CD4-positive, alpha-beta T cell (primary cell): ENCODE measurements around the gene CACNA2D4. TPM values are rescaled to one million over a fixed set of nuclear protein-coding genes. Genes with fewer than 3 reads are reported as not detected.

ENCODE experiments used
- ATAC-seq: fragments of 200-7000 bp; cut with Tn5 transposase; one replicate; pipeline ENCODE4 v1.10.0; 2022; ENCODE audit warnings: mild to moderate bottlenecking; ENCODE audit not compliant: poor library complexity
- CTCF ChIA-PET: fragments of 350-600 bp; sonication (Branson Sonifier 250); formaldehyde crosslinking; loops from one replicate; lab custom pipeline; 2021; ENCODE audit warnings: antibody characterized with exemption, inconsistent platforms; lab: Charles Lee
- POLR2A ChIA-PET: fragments of 350-600 bp; sonication (Branson Sonifier 250); formaldehyde crosslinking; loops from one replicate; lab custom pipeline; 2021; ENCODE audit warnings: antibody characterized with exemption, inconsistent platforms; lab: Charles Lee
- DNase-seq, 14 experiments: peaks; one replicate each; pipeline ENCODE4 v3.0.0-alpha.2; 2013 to 2020; ENCODE audit warnings: mixed read lengths in 2 of 14
- H3K27ac ChIP-seq, 2 donors: one replicate each; pipeline versions ENCODE4 v1.5.1 to v1.7.0; 2013; ENCODE audit warnings: low read length in 2 of 2, low read depth in 1 of 2, mild to moderate bottlenecking in 1 of 2
- H3K27me3 ChIP-seq, 2 experiments: 1 replicate in 1 of 2; 2 replicates in 1 of 2; pipeline versions ENCODE4 v1.6.1 to v1.7.0; 2013; ENCODE audit warnings: low read length in 2 of 2, control low read depth in 1 of 2, mild to moderate bottlenecking in 1 of 2, moderate library complexity in 1 of 2; ENCODE audit not compliant: insufficient read depth in 2 of 2, control insufficient read depth in 1 of 2
- H3K36me3 ChIP-seq: one replicate; pipeline ENCODE4 v1.6.1; 2013; ENCODE audit warnings: low read length, control low read depth; ENCODE audit not compliant: insufficient read depth
- H3K4me1 ChIP-seq: one replicate; pipeline ENCODE4 v1.6.1; 2013; ENCODE audit warnings: low read length, control low read depth; ENCODE audit not compliant: insufficient read depth
- H3K4me3 ChIP-seq: one replicate; pipeline ENCODE4 v1.5.1; 2013; ENCODE audit warnings: mild to moderate bottlenecking, low read length, moderate library complexity
- H3K9me3 ChIP-seq, 2 experiments: 1 replicate in 1 of 2; 2 replicates in 1 of 2; pipeline versions ENCODE4 v1.6.1 to v1.7.0; 2013; ENCODE audit warnings: low read length in 2 of 2, mild to moderate bottlenecking in 2 of 2, control low read depth in 1 of 2, moderate library complexity in 1 of 2; ENCODE audit not compliant: control insufficient read depth in 1 of 2, insufficient read depth in 1 of 2
- H3K27ac Mint-ChIP-seq: one replicate; pipeline ENCODE4 v1.8.0; 2020; ENCODE audit warnings: mixed read lengths
- H3K27me3 Mint-ChIP-seq: one replicate; pipeline ENCODE4 v1.8.0; 2021; ENCODE audit warnings: mixed read lengths
- H3K36me3 Mint-ChIP-seq: one replicate; pipeline ENCODE4 v1.8.0; 2021; ENCODE audit warnings: low read depth, mixed read lengths
- H3K4me1 Mint-ChIP-seq: one replicate; pipeline ENCODE4 v1.8.0; 2021; ENCODE audit warnings: low read depth, mixed read lengths
- H3K4me3 Mint-ChIP-seq: one replicate; pipeline ENCODE4 v1.8.0; 2020; ENCODE audit warnings: mild to moderate bottlenecking, mixed read lengths
- H3K9me3 Mint-ChIP-seq: one replicate; pipeline ENCODE4 v1.8.0; 2020; ENCODE audit warnings: mixed read lengths
- intact Hi-C, 2 experiments: fragments of 100-400 bp; cut with DNase I in 1 of 2; cut with micrococcal nuclease in 1 of 2; formaldehyde crosslinking; loops; one replicate each; pipeline versions ENCODE4 v1.15.1 to v1.9.0; 2023 to 2025; cut with DNase I, micrococcal nuclease
- total RNA-seq, 174 experiments: library from RNA in 2 of 174; stranded (reverse) in 2 of 174; gene quantifications; one replicate each; pipeline ENCODE4 v1.2.3 and lab custom pipeline; 2021 to 2026
- TF ChIP-seq, protein P1 (sequence below): fragments of 200-600 bp; IDR thresholded peaks from one replicate; pipeline ENCODE4 v1.8.0; 2022; ENCODE audit warnings: antibody characterized with exemption, mild to moderate bottlenecking

Gene CACNA2D4
- total RNA-seq, 2 experiments from 2014 or later = 10.5 to 11.3 TPM

DNA sequence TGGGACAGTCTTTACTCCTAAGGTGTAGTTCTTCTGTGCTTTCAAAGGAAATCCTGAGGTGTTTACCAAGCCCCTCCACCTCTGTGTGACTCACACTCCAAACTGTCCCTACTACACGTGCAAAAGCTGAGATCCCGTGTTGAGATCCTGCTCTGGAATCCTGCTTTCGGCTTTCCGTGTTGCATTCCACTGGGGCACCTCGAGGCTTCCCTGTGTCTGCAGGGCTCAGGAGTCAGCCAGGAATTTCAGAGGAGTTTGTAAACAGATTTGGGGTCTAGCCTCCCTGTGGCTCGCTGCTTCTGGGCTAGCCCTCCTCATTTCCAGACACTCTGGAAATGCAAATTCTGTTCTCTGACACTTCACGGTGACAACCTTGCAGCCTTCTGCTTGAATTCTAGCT lies 48.4 kb downstream of the CACNA2D4 start:
- no peak overlapping the region for H3K4me3 ChIP-seq
- no peaks in the 10 kb centered on the region for H3K4me1 ChIP-seq
- ChIA-PET CTCF (no interaction called here), POLR2A (no interaction called here)
- Mint-ChIP-seq H3K27ac (no peak overlapping the region), H3K27me3 (peaks cover 34% of the 10 kb centered on the region), H3K4me3 (no peak overlapping the region), H3K9me3 (peaks cover 8% of the 10 kb centered on the region), H3K36me3 (no peaks in the 10 kb centered on the region), H3K4me1 (no peaks in the 10 kb centered on the region)
- peaks cover 0 to 4% of the 10 kb centered on the region in 2 experiments for H3K9me3 ChIP-seq
- DNase-seq = no peak
- H3K27me3 ChIP-seq = peaks cover 0 to 13% of the 10 kb centered on the region in 2 experiments
- ATAC-seq = no peak
- H3K27ac ChIP-seq = no peak overlapping the region
- intact Hi-C loops = no loop called here
- TF ChIP-seq, protein P1, sequence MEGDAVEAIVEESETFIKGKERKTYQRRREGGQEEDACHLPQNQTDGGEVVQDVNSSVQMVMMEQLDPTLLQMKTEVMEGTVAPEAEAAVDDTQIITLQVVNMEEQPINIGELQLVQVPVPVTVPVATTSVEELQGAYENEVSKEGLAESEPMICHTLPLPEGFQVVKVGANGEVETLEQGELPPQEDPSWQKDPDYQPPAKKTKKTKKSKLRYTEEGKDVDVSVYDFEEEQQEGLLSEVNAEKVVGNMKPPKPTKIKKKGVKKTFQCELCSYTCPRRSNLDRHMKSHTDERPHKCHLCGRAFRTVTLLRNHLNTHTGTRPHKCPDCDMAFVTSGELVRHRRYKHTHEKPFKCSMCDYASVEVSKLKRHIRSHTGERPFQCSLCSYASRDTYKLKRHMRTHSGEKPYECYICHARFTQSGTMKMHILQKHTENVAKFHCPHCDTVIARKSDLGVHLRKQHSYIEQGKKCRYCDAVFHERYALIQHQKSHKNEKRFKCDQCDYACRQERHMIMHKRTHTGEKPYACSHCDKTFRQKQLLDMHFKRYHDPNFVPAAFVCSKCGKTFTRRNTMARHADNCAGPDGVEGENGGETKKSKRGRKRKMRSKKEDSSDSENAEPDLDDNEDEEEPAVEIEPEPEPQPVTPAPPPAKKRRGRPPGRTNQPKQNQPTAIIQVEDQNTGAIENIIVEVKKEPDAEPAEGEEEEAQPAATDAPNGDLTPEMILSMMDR = no peak
- no peaks in the 10 kb centered on the region for H3K36me3 ChIP-seq

DNA sequence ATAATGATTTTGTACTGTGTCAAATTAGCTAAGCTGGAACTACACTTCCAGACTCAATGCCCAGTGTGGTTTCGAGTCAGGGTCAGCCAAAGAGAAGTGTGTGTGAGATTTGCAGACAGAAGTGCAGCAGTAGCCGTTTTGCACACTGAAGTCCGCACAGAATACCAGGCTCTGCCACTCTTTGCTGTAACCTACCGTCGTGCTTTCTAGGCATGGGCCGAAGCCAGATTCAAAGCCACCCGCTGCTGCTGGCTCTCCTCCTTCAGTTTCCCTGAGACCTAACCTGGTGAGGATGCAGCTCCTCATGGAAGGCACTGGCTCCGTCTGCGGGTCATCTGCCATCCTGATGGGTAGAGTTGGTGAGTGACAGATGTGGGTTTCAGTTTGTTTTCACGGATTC lies 49.3 kb downstream of the CACNA2D4 start:
- ChIA-PET CTCF (no interaction called here), POLR2A (no interaction called here)
- TF ChIP-seq, protein P1 = no peak
- no peak for DNase-seq
- Mint-ChIP-seq H3K9me3 (peaks cover 8% of the 10 kb centered on the region), H3K36me3 (no peaks in the 10 kb centered on the region), H3K27me3 (peaks cover 38% of the 10 kb centered on the region), H3K4me3 (no peak overlapping the region), H3K27ac (no peak overlapping the region), H3K4me1 (no peaks in the 10 kb centered on the region)
- peaks cover 0 to 19% of the 10 kb centered on the region in 2 experiments for H3K27me3 ChIP-seq
- H3K9me3 ChIP-seq = peaks cover 0 to 12% of the 10 kb centered on the region in 2 experiments
- no peak for ATAC-seq
- H3K4me1 ChIP-seq = no peaks in the 10 kb centered on the region
- H3K27ac ChIP-seq = no peak overlapping the region
- intact Hi-C loops = no loop called here
- H3K4me3 ChIP-seq = no peak overlapping the region
- no peaks in the 10 kb centered on the region for H3K36me3 ChIP-seq

DNA sequence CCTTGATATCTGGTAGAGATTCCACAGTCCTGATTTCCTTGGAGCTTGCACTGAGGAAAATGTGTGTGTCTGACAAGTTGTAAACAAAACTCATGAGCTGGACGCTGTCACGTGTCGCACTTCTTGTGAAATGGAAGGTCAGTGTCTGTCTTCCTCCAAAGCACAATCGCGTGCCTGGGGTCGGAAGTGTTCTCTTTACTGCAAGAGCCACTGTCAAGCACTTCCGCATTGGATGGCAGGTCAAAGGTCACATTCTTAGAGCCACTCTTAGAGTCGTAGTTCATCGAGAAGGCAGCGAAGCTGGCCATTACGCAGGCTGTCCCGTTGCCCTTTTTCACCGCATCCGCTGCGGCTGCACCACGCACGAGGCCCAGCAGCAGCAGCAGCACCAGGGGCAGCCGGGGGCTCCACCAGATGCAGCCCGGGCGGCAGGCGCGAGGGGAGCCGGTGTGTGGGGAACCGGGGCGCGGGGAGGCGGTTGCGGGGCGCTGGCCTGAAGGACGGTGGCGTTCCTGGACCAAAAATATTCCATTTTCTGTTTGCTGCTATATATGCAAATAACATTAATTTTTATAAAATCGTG lies 53.1 kb downstream of the CACNA2D4 start:
- peaks cover 57% of the 10 kb centered on the region for H3K27me3 Mint-ChIP-seq
- intact Hi-C loops = no loop called here
- H3K27ac ChIP-seq = no peak overlapping the region
- H3K4me1 Mint-ChIP-seq = no peaks in the 10 kb centered on the region
- TF ChIP-seq, protein P1 = no peak
- H3K9me3 ChIP-seq = peaks cover 0 to 8% of the 10 kb centered on the region in 2 experiments
- ChIA-PET POLR2A (no interaction called here), CTCF (no interaction called here)
- no peak overlapping the region for H3K27ac Mint-ChIP-seq
- H3K27me3 ChIP-seq = peaks cover 0 to 19% of the 10 kb centered on the region in 2 experiments
- H3K36me3 Mint-ChIP-seq = no peaks in the 10 kb centered on the region
- no peak for ATAC-seq
- DNase-seq = no peak
- H3K9me3 Mint-ChIP-seq = peaks cover 8% of the 10 kb centered on the region
- no peaks in the 10 kb centered on the region for H3K4me1 ChIP-seq
- H3K4me3 Mint-ChIP-seq = no peak overlapping the region
- no peaks in the 10 kb centered on the region for H3K36me3 ChIP-seq
- no peak overlapping the region for H3K4me3 ChIP-seq
